SHP77 (cell line): ENCODE measurements around the gene MAML3.
A peak's percentile ranks its signal among the peaks of the same experiment; 100 is the strongest.
"Not testable (repeated sequence)": the region's sequence is repeated elsewhere in the genome, so short reads cannot be mapped to it uniquely, and the experiment has no call there.

ENCODE experiments used
- DNase-seq, 2 experiments: peaks; one replicate each; lab custom pipeline; 2025; lab: John Stamatoyannopoulos, UW

MAML3 gene

DNA sequence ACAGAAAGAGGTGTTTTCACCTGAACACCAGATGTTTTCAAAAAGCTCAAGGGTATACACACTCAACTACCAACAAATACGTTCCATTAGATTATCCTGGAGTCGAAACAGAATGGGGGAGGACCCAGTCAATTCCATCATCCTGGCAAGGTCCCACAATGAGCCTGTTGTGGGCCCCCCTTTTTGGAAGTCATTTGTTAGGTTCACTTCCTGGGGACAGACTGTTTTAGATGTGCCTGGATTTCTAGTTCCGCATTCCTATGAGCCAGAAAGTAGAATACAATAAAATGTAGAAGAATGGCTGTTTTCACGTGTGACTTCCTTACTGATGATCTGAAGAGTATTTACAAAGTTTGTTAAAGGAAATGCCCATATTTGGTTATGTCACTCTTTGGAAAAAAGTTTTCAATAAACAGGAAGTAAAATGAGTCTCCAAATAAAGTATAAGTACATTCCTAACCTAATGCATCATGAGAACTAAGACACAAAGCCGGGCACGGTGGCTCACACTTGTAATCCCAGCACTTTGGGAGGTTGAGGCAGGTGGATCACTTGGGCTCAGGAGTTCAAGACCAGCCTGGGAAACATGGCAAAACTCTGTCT, 192.5 kb downstream of the MAML3 start:
- no peak for DNase-seq

GRCh38 chr4:139959396-139959795, 194.6 kb downstream of the MAML3 start:
- DNase-seq, result no peak

- DNase-seq, result no peak
Measured at GRCh38 chr4:139958739-139959098, 195.3 kb downstream of the MAML3 start.

GRCh38 chr4:139957986-139958738, 195.8 kb downstream of the MAML3 start:
- no peak for DNase-seq

DNA sequence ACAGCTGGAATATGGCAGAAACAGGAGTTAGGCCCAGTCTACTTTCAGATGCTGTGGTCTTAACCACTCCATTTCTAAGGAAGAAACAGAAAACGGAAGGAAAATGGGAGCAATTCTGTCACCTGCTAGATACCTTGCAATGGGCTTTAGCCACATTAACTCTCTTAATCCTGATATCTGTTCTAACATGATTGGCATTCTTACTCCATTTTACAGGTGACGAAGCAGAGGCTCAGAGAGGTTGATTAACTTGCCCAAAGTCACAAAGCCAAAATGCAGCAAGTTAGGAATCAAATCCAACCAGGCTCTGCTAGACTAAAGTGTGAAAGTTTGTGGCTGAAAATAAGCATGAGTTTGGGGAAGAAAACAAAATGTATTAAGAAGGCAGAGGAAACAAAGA, 196.9 kb downstream of the MAML3 start:
- no peak for DNase-seq

- DNase-seq, result no peak
Measured at GRCh38 chr4:139956507-139957017, 197.4 kb downstream of the MAML3 start.

DNA sequence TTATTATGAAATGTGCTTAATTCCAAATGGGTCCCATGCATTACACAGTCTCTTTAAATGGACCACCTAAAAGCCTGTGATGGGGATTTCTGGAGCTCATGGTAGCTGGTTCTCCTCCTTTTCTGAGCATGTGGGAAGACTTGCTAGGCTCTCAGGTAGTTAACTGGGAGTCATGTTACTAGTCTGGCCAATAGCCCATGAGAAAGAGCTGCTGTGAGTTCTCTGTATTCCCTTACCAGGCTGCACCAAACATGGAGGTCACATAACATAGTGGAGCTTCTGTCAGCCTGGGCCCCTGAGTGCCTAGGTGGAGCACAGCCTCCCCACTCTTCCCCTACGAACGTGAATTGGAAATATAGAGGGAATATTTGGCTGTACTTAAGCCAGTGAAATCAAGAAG, 198.4 kb downstream of the MAML3 start:
- no peak for DNase-seq

GRCh38 chr4:139954512-139954911, 199.5 kb downstream of the MAML3 start:
- no peak for DNase-seq

DNA sequence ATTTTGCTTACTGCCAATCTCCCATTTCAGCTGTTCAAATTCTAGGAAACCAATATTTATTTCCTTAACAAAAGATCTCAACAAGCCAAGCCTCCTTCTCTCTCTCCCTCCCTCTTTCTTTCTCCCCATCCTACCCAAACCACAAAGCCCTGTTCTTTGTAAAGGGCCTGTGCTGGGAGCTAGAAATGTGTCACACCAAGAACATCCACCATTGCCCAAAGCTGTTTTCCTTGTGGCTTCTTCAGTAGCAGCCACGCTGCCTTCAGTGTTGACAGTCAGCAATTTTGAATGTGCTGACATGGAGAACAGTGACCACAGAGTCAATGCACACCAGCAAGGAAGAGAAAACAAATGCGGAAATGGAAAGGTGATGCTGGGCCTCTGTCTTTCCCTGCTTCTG, 203.0 kb downstream of the MAML3 start:
- no peak for DNase-seq

DNA sequence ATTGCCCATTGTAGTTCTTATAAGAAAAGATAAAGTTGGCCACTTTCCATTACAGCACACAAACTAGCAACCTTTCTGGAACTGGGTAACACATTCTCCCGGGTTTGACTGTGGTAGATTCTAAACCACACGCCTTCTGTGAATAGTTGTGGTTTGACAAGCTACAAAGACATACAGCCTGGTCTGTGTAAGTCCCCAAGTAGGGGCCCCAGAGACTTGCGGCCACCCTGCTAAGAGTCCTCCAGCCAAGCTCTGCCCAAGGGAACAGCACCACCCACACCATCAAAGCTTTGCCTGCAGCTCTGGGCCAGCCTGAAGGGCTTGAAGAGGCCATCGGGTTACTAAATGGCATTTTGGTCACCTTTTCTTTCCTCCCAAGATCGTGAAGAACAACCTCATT, 203.4 kb downstream of the MAML3 start:
- DNase-seq, result no peak

GRCh38 chr4:139944916-139945315, 209.1 kb downstream of the MAML3 start:
- not testable (repeated sequence) for DNase-seq

DNA sequence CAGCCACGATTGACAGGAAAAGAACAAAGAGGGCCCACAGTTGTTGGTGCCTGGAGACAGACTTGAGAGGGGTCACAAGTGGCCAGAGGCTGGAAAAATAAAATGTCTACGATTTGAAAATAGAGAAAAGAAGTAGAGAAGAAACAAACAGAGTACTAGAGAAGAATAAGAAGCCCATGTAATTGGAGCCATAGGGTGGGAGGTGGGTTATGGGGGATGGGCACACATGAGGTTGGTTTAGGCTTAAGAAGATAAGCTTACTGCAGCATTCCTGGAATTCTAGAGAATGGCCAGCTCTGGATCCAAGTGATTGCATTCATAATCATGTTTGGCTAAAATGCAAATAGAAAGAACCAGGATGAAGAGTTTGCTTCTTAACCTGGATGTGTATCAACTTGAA, 210.7 kb downstream of the MAML3 start:
- DNase-seq, result no peak

GRCh38 chr4:139942241-139942640, 211.7 kb downstream of the MAML3 start:
- no peak for DNase-seq

DNA sequence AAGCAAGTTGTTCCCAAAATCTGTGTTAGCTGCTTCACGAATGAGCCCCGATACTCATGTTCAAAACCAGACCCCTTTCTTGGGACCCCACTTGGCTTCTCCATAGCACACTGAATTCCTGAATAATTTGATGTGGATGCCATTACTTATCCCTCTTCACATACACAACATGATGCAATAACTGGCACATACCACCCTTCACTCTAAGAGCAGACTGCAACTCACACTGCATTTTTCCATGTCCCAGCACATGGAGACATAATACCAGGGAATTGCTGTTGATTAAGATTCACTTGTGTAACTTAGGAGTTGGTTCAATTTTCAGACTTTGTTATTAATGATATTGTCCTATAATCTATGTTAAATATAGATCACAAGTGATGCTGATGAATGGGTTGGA, 213.4 kb downstream of the MAML3 start:
- no peak for DNase-seq

DNA sequence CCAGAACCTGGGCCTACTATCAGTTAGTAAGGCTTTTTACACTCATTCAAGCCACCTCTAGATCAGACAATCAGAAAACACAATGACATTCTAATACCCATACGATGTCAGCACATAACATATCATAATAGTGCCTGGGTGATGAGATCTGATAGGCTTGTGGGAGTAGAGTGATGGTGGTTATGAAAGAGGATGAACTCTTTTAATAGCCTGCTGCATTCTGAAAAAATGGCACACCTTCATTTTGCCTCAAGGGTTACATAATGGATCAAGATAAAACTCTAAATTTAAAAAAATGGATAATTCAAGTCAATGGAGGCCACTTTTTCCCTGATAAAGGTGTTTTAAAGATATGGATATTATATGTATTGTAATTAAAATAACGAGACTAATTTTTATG, 215.6 kb downstream of the MAML3 start:
- DNase-seq, result no peak

DNA sequence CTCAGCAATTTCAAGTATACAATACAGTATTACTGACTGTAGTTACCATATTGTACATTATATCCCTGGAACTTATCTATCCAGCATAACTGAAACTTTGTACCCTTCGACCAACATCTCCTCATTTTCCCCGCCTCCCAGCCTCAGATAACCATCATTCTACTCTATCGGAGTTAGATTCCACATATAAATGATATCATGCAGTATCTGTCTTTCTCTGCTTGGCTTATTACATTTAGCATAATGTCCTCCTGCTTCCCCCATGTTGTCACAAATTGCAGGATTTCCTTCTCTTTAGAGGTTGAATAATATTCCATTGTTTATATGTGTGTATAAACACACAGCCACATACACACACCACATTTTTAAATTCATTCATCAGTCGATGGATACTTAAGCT, 218.1 kb downstream of the MAML3 start:
- no peak for DNase-seq

DNA sequence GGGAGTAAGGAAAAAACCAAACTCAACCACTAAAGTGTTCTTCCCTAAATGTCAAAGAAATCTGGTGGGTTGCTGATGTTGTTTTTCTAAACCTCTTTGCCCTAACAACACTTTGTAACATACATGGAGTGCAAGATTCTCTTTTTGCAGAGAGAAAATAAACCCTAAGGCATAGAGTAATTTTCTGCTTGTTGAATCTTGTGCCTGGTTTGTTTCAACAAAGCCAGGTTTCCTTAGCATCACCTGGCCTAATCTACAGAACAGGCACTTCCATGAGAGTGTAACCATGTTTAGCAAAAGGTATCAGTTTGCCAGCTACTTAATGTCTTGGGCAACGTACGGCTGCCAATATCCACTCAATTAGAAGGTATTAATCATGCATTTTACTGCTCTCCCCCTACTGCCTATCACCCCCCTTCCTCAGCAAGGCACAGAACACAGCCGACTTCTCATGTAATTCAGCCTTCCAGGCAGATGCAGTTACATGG, 219.2 kb downstream of the MAML3 start:
- no peak for DNase-seq

- peak in 1 of 2 experiments; percentile 42 for DNase-seq
Measured at GRCh38 chr4:139934057-139934707, 219.8 kb downstream of the MAML3 start.

GRCh38 chr4:139933541-139933940, 220.4 kb downstream of the MAML3 start:
- DNase-seq, result no peak

GRCh38 chr4:139933104-139933503, 220.9 kb downstream of the MAML3 start:
- no peak for DNase-seq

DNA sequence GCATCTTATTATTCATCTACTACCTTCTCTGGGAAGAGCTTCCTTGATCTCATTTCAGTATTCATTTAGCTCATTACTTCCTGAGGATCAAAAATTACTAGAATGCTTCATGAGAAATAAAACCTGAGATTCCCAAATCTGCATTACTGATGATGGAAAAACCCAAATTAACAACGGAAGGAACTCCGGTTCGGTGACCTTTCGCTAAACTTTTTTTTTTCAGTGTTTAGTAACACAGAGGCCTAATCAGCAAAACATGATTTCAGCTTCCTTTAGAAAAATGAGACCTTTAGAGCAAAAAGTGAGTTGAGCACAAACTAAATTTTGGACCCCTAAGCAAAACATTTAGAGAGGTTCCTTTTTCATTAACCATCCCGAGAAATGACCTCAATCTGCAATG, 229.2 kb downstream of the MAML3 start:
- DNase-seq, result no peak

DNA sequence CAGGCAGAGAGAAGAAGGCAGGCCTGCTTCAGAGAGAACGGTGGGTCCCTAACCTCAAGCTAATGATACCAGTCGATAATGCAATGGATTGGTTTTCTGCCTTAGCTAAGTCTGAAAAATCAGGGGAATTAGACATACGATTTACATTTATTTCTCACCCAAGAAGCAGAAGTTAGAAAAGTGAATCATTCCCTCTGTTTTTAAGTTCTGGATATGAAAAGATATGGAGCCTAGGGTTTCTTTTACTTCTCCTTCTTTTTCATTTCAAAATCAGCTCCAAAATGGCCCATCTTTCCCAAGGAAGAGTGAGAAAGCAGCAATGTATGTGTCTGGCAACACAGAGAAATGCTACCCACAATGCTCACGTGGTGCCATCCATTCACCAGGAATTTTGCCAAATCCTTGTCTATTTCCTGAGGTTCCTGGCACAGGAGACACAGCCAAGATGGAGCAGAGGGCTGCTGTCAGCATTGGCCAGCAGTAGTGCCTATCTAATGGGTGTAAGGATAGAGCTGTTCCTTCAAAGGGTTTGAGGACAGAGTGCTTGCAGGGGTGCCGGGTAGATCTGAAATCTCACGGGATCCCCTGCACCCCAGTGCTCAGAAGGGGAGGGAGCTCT, 231.5 kb downstream of the MAML3 start:
- no peak for DNase-seq
